Fibroblast of villous mesenchyme (primary cell): Measurements from ENCODE around the gene MTA2. TPM values are rescaled to one million over a fixed set of nuclear protein-coding genes. Genes with fewer than 3 reads are reported as not detected.

ENCODE experiments used
- DNase-seq: peaks from one replicate; pipeline ENCODE4 v3.0.0-alpha.2; 2010; ENCODE audit warnings: low read depth
- H3K4me3 ChIP-seq: 2 replicates; pipeline ENCODE4 v1.5.1; 2011; ENCODE audit warnings: low read depth, mild to moderate bottlenecking, low read length
- CTCF ChIP-seq: IDR thresholded peaks from 2 replicates; pipeline ENCODE4 v1.5.1; 2012; ENCODE audit warnings: low read depth, mild to moderate bottlenecking, low read length; ENCODE audit not compliant: insufficient read depth
- small RNA-seq: library from RNA; depleted of rRNA; stranded (forward); fragments of <200 nt; gene quantifications from one replicate; pipeline ENCODE3, GENCODE V24; 2012
- total RNA-seq: library from RNA; depleted of rRNA; stranded (reverse); fragments of >200 nt; gene quantifications from 2 replicates; pipeline ENCODE4 v1.2.3, GENCODE V29; 2012

Gene MTA2
- total RNA-seq, 1 donor: 197 TPM

- peak; percentile 68 for DNase-seq
- H3K4me3 ChIP-seq: peak within 1 kb of the TSS; percentile 98
- TF ChIP-seq CTCF: no peak
Measured at GRCh38 chr11:62546244-62546928, 55.3 kb downstream of the MTA2 start, which contains the start of gene AHNAK. Gene AHNAK, minus strand, starts transcription at chr11:62546806. Its CDS starts 10,708 bp downstream, at chr11:62536098.

GRCh38 chr11:62545437-62546243 is 56.0 kb downstream of the MTA2 start:
- TF ChIP-seq CTCF: peak; percentile 4
- H3K4me3 ChIP-seq: peak overlapping the region; percentile 98
- DNase-seq: peak; percentile 95

DNA sequence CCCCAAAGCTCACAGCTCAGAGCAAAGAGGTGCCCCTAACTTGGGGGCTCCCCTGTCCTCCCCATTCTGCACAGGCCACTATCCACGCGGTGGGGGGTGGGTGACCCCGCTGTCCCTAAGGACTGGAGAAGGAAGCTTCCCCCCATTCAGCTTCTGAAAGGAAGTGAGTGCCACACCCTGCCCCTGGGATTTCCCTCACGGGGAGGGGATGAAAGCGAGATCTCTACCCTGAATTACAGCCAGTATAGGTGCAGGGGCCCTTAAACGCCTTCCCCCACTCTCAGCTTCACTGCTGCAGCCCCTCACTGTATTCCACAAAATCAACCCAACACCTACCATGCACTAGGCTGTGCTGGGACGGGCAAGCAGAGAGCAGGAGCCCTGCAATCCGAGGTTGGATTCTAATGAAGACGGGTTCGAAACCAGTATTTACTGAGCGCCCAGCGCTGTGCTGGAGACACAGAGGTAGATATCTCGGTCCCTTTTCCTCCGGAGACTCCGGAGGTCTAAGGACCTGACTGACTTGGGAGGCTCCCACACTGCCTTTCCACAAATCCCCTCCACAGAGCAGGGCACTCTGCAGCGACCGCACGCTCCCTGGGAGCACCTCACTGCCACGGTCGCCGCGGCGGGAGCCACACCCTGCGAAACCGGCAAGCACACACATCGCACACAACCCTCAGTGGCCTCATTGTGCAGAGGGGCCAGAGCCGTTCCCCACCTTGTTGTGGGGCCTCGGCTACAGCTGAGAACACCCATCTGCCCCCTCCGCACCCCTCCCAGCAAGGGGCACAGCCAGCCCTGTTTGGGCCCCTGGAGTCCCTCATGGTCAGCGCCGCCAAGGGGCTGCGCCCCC is 56.9 kb downstream of the MTA2 start:
- no peak for DNase-seq
- H3K4me3 ChIP-seq: peak overlapping the region; percentile 98
- no peak for TF ChIP-seq CTCF

- peak overlapping the region; percentile 98 for H3K4me3 ChIP-seq
- TF ChIP-seq CTCF: no peak
- DNase-seq: no peak
Measured at GRCh38 chr11:62543680-62544444, 57.8 kb downstream of the MTA2 start.

Small RNAs within 50 kb of the gene (small RNA-seq; reads per million reads assigned to genes)
- gene AP001458.1 (not detected), gene EEF1G (not detected), gene MIR6747 (0.28 reads per million)

Other genes with a start within 250 kb of the MTA2 start
- gene SCGB1A1, start 182.8 kb downstream of the MTA2 start, total RNA-seq: not detected in 2 replicates
- gene AHNAK, start 55.1 kb downstream of the MTA2 start, total RNA-seq: 474 and 514 TPM in 2 replicates
- 876 and 1,014 TPM in 2 replicates for gene EEF1G, start 28.0 kb downstream of the MTA2 start, total RNA-seq
- gene TUT1, start 10.3 kb downstream of the MTA2 start, total RNA-seq: 4.3 and 5.2 TPM in 2 replicates
- 15.5 and 21.6 TPM in 2 replicates for gene EML3, start 10.9 kb upstream of the MTA2 start, total RNA-seq
- gene ROM1, start 11.4 kb upstream of the MTA2 start, total RNA-seq: 2.9 and 3.0 TPM in 2 replicates
- 35.4 and 36.3 TPM in 2 replicates for gene B3GAT3, start 20.1 kb upstream of the MTA2 start, total RNA-seq
- 178 and 211 TPM in 2 replicates for gene GANAB, start 44.7 kb upstream of the MTA2 start, total RNA-seq
- 20.7 and 21.6 TPM in 2 replicates for gene INTS5, start 51.4 kb upstream of the MTA2 start, total RNA-seq
- 23.7 and 27.7 TPM in 2 replicates for gene C11orf98, start 63.3 kb upstream of the MTA2 start, total RNA-seq
- gene CSKMT, start 63.4 kb upstream of the MTA2 start, total RNA-seq: 4.5 and 7.8 TPM in 2 replicates
- 6.5 and 10.0 TPM in 2 replicates for gene UQCC3, start 69.8 kb upstream of the MTA2 start, total RNA-seq
- gene LBHD1, start 70.4 kb upstream of the MTA2 start, total RNA-seq: 4.3 and 7.4 TPM in 2 replicates
- 52.7 and 108 TPM in 2 replicates for gene UBXN1, start 77.2 kb upstream of the MTA2 start, total RNA-seq
- 6.9 and 15.5 TPM in 2 replicates for gene LRRN4CL, start 87.7 kb upstream of the MTA2 start, total RNA-seq
- 53.5 and 59.3 TPM in 2 replicates for gene BSCL2, start 105.6 kb upstream of the MTA2 start, total RNA-seq
- gene GNG3, start 105.8 kb upstream of the MTA2 start, total RNA-seq: not detected in 2 replicates
- gene HNRNPUL2, start 125.6 kb upstream of the MTA2 start, total RNA-seq: 15.5 and 17.3 TPM in 2 replicates
- 28.0 and 36.7 TPM in 2 replicates for gene TTC9C, start 126.6 kb upstream of the MTA2 start, total RNA-seq
- gene ZBTB3, start 152.3 kb upstream of the MTA2 start, total RNA-seq: 12.9 and 13.4 TPM in 2 replicates
- gene POLR2G, start 159.7 kb upstream of the MTA2 start, total RNA-seq: 45.8 and 55.7 TPM in 2 replicates
- 16.8 and 22.2 TPM in 2 replicates for gene TAF6L, start 169.5 kb upstream of the MTA2 start, total RNA-seq
- gene TMEM179B, start 185.5 kb upstream of the MTA2 start, total RNA-seq: 38.0 and 45.8 TPM in 2 replicates
- 14.5 and 14.7 TPM in 2 replicates for gene TMEM223, start 190.1 kb upstream of the MTA2 start, total RNA-seq
- 28.3 and 33.2 TPM in 2 replicates for gene NXF1, start 203.6 kb upstream of the MTA2 start, total RNA-seq
- gene STX5, start 230.2 kb upstream of the MTA2 start, total RNA-seq: 35.1 and 47.5 TPM in 2 replicates
- not detected in 2 replicates for gene TEX54, start 231.0 kb upstream of the MTA2 start, total RNA-seq
- gene WDR74, start 237.7 kb upstream of the MTA2 start, total RNA-seq: 36.1 and 39.7 TPM in 2 replicates